H1 (cell line): ENCODE results near the gene STXBP5L. TPM values are rescaled to one million over a fixed set of nuclear protein-coding genes. Genes with fewer than 3 reads are reported as not detected.

Experiments used
- CTCF ChIA-PET: fragments of 300-600 bp; sonication (Branson Sonifier 250); formaldehyde crosslinking; loops from one replicate; lab custom pipeline; 2021; ENCODE audit not compliant: partially characterized antibody; lab: Charles Lee
- POLR2A ChIA-PET: fragments of 300-600 bp; sonication (Branson Sonifier 250); formaldehyde crosslinking; loops from one replicate; lab custom pipeline; 2021; ENCODE audit warnings: inconsistent platforms; ENCODE audit not compliant: partially characterized antibody; lab: Charles Lee
- DNase-seq, 2 experiments: peaks; one replicate each; pipeline versions ENCODE4 v3.0.0 to v3.0.0-alpha.2; 2010 to 2022; ENCODE audit warnings: low spot score in 2 of 2, low read depth in 1 of 2, mixed read lengths in 1 of 2
- FAIRE-seq: peaks from 2 replicates; lab custom pipeline; 2011; peaks lifted over from hg19 to GRCh38; lab: Jason Lieb, UNC
- H2AFZ ChIP-seq: 2 replicates; pipeline ENCODE4 v1.8.1; 2012; ENCODE audit warnings: low read length, inconsistent platforms
- H2AK5ac ChIP-seq: 2 replicates; pipeline ENCODE4 v1.6.1; 2013; ENCODE audit warnings: low read depth, low read length
- H2BK120ac ChIP-seq: replicated peaks from 2 replicates; pipeline ENCODE3; 2013; ENCODE audit warnings: low read depth, low read length, inconsistent platforms
- H2BK12ac ChIP-seq: 2 replicates; pipeline ENCODE4 v1.6.1; 2013; ENCODE audit warnings: low read depth, low read length
- H2BK15ac ChIP-seq: 2 replicates; pipeline ENCODE4 v1.6.1; 2013; ENCODE audit warnings: low read length
- H2BK20ac ChIP-seq: 2 replicates; pipeline ENCODE4 v1.6.1; 2013; ENCODE audit warnings: low read length
- H2BK5ac ChIP-seq: 2 replicates; pipeline ENCODE4 v1.6.1; 2013; ENCODE audit warnings: low read depth, low read length
- H3K14ac ChIP-seq: 2 replicates; pipeline ENCODE4 v1.6.1; 2013; ENCODE audit warnings: inconsistent platforms; ENCODE audit not compliant: insufficient read length
- H3K18ac ChIP-seq: 2 replicates; pipeline ENCODE4 v1.6.1; 2013; ENCODE audit warnings: low read length; ENCODE audit errors: extremely low read depth
- H3K23ac ChIP-seq: 2 replicates; pipeline ENCODE4 v1.6.1; 2013; ENCODE audit warnings: inconsistent platforms; ENCODE audit not compliant: insufficient read length
- H3K23me2 ChIP-seq: 2 replicates; pipeline ENCODE4 v1.6.1; 2013; ENCODE audit warnings: low read depth, low read length
- H3K27ac ChIP-seq: 2 replicates; pipeline ENCODE4 v1.6.1; 2011; ENCODE audit warnings: low read depth, low read length, inconsistent platforms
- H3K27me3 ChIP-seq, 4 experiments: replicated peaks in 1 of 4; 1 replicate in 1 of 4; 2 replicates in 3 of 4; pipeline versions ENCODE4 v1.6.1 to v1.8.1; 2011 to 2013; ENCODE audit warnings: low read length in 3 of 4, mild to moderate bottlenecking in 3 of 4, inconsistent platforms in 2 of 4, mixed read lengths in 2 of 4, moderate library complexity in 1 of 4; ENCODE audit not compliant: control insufficient read depth in 3 of 4, insufficient read depth in 3 of 4; ENCODE audit errors: extremely low read depth in 1 of 4
- H3K36me3 ChIP-seq, 4 experiments: 2 replicates each; pipeline versions ENCODE4 v1.6.1 to v1.8.1; 2011 to 2013; ENCODE audit warnings: mild to moderate bottlenecking in 4 of 4, low read length in 3 of 4, moderate library complexity in 2 of 4, control low read depth in 1 of 4, inconsistent platforms in 1 of 4; ENCODE audit not compliant: insufficient read depth in 4 of 4, control insufficient read depth in 2 of 4
- H3K4ac ChIP-seq: replicated peaks from 2 replicates; pipeline ENCODE3; 2013; ENCODE audit warnings: low read length, low read depth, mixed read lengths, inconsistent platforms; ENCODE audit not compliant: insufficient read length
- H3K4me1 ChIP-seq, 4 experiments: replicated peaks in 1 of 4; 1 replicate in 1 of 4; 2 replicates in 3 of 4; pipeline versions ENCODE4 v1.6.1 to v1.8.1; 2011 to 2013; ENCODE audit warnings: low read length in 3 of 4, inconsistent platforms in 2 of 4, mixed read lengths in 1 of 4; ENCODE audit not compliant: insufficient read depth in 4 of 4, control insufficient read depth in 3 of 4
- H3K4me2 ChIP-seq, 2 experiments: 2 replicates each; pipeline versions ENCODE4 v1.6.1 to v1.8.1; 2011 to 2013; ENCODE audit warnings: low read depth in 2 of 2, low read length in 2 of 2, control low read depth in 1 of 2, inconsistent platforms in 1 of 2, mild to moderate bottlenecking in 1 of 2; ENCODE audit not compliant: insufficient read depth in 1 of 2
- H3K4me3 ChIP-seq, 4 experiments: fragments of 200-600, 300-600 bp in 1 of 4; sonication (generic), shearing (Covaris generic), sonication (Bioruptor Twin) in 1 of 4; 2 replicates each; pipeline versions ENCODE4 v1.5.1 to v1.8.1; 2011 to 2016; ENCODE audit warnings: low read length in 4 of 4, low read depth in 3 of 4, control low read depth in 2 of 4, inconsistent platforms in 2 of 4, mild to moderate bottlenecking in 2 of 4, mixed read lengths in 1 of 4, moderate library complexity in 1 of 4; ENCODE audit not compliant: insufficient read depth in 2 of 4; ENCODE audit errors: extremely low read depth in 1 of 4
- H3K56ac ChIP-seq: replicated peaks from 2 replicates; pipeline ENCODE3; 2013; ENCODE audit warnings: low read depth, mild to moderate bottlenecking, mixed read lengths, low read length, inconsistent platforms; ENCODE audit not compliant: insufficient read length
- H3K79me1 ChIP-seq: 2 replicates; pipeline ENCODE4 v1.6.1; 2013; ENCODE audit warnings: low read depth, low read length, control low read depth
- H3K79me2 ChIP-seq, 2 experiments: 2 replicates each; pipeline versions ENCODE4 v1.6.1 to v1.8.1; 2012 to 2013; ENCODE audit warnings: low read length in 2 of 2, mild to moderate bottlenecking in 2 of 2, inconsistent platforms in 1 of 2; ENCODE audit not compliant: insufficient read depth in 2 of 2, control insufficient read depth in 1 of 2
- H3K9ac ChIP-seq, 4 experiments: replicated peaks in 1 of 4; 1 replicate in 1 of 4; 2 replicates in 3 of 4; pipeline versions ENCODE4 v1.6.1 to v1.8.1; 2011 to 2013; ENCODE audit warnings: low read depth in 3 of 4, low read length in 3 of 4, control low read depth in 2 of 4, mild to moderate bottlenecking in 2 of 4, moderate library complexity in 2 of 4, inconsistent platforms in 1 of 4; ENCODE audit errors: extremely low read depth in 1 of 4
- H3K9me3 ChIP-seq, 2 experiments: 2 replicates each; pipeline versions ENCODE4 v1.6.1 to v1.8.1; 2012 to 2013; ENCODE audit warnings: mild to moderate bottlenecking in 2 of 2, moderate library complexity in 2 of 2, control low read depth in 1 of 2, inconsistent platforms in 1 of 2, low read depth in 1 of 2, low read length in 1 of 2, mixed read lengths in 1 of 2; ENCODE audit not compliant: insufficient read depth in 2 of 2
- H4K20me1 ChIP-seq, 2 experiments: replicated peaks in 1 of 2; 2 replicates each; pipeline versions ENCODE3 to v1.8.1; 2011 to 2013; ENCODE audit warnings: inconsistent platforms in 2 of 2, low read length in 2 of 2, mild to moderate bottlenecking in 1 of 2; ENCODE audit not compliant: insufficient read depth in 2 of 2, control insufficient read depth in 1 of 2
- H4K5ac ChIP-seq: 2 replicates; pipeline ENCODE4 v1.6.1; 2013; ENCODE audit warnings: low read length, low read depth, mixed read lengths, inconsistent platforms; ENCODE audit not compliant: insufficient read length
- H4K8ac ChIP-seq: 2 replicates; pipeline ENCODE4 v1.8.0; 2013; ENCODE audit warnings: mild to moderate bottlenecking, moderate library complexity, low read length, inconsistent platforms; ENCODE audit not compliant: insufficient read depth; ENCODE audit errors: extremely low read depth
- H4K91ac ChIP-seq: replicated peaks from 2 replicates; pipeline ENCODE3; 2013; ENCODE audit warnings: low read length, mixed read lengths, inconsistent platforms; ENCODE audit not compliant: insufficient read length
- ATF2 ChIP-seq: IDR thresholded peaks from 2 replicates; pipeline ENCODE4 v1.6.1; 2012; ENCODE audit warnings: low read length, inconsistent platforms
- CTCF ChIP-seq, 3 experiments: IDR thresholded peaks; 1 replicate in 2 of 3; 2 replicates in 1 of 3; pipeline versions ENCODE4 v1.5.1 to v1.6.1; 2011; ENCODE audit warnings: low read length in 3 of 3, mild to moderate bottlenecking in 3 of 3, inconsistent platforms in 2 of 3, low read depth in 1 of 3, moderate library complexity in 1 of 3; ENCODE audit not compliant: insufficient read depth in 1 of 3; ENCODE audit errors: control extremely low read depth in 1 of 3
- HDAC2 ChIP-seq, 2 experiments: fragments of 300-600 bp in 1 of 2; sonication (generic) in 1 of 2; IDR thresholded peaks; 2 replicates each; pipeline ENCODE4 v1.6.1; 2011 to 2012; ENCODE audit warnings: low read depth in 2 of 2, low read length in 2 of 2, mild to moderate bottlenecking in 2 of 2, moderate library complexity in 2 of 2, borderline replicate concordance in 1 of 2, inconsistent platforms in 1 of 2
- KDM1A ChIP-seq: fragments of 200-600, 300-600 bp; sonication (generic); IDR thresholded peaks from 2 replicates; pipeline ENCODE4 v1.7.1; 2016; ENCODE audit warnings: mild to moderate bottlenecking, low read length, borderline replicate concordance
- RAD21 ChIP-seq, 2 experiments: IDR thresholded peaks in 1 of 2; conservative IDR thresholded peaks in 1 of 2; 2 replicates each; pipeline ENCODE4 v1.6.1; 2011; ENCODE audit warnings: low read depth in 2 of 2, low read length in 2 of 2, improper control_type of control experiment in 1 of 2, inconsistent platforms in 1 of 2, mild to moderate bottlenecking in 1 of 2, moderate library complexity in 1 of 2
- RNF2 ChIP-seq: fragments of 200-900, 300-1000 bp; sonication (generic); IDR thresholded peaks from 2 replicates; pipeline ENCODE4 v1.7.1; 2016; ENCODE audit warnings: borderline replicate concordance, low read depth, mild to moderate bottlenecking, antibody characterized with exemption, low read length; ENCODE audit not compliant: poor library complexity, severe bottlenecking; ENCODE audit errors: missing control alignments
- SIN3A ChIP-seq, 2 experiments: IDR thresholded peaks in 1 of 2; conservative IDR thresholded peaks in 1 of 2; 2 replicates each; pipeline ENCODE4 v1.6.1; 2011 to 2012; ENCODE audit warnings: low read length in 2 of 2, improper control_type of control experiment in 1 of 2, low read depth in 1 of 2, mild to moderate bottlenecking in 1 of 2
- WGBS, 2 experiments: shearing (Covaris generic) in 1 of 2; methylation state at CpG; one replicate each; pipeline versions ENCODE4 v1.1.6 to v1.1.7; 2013 to 2015; ENCODE audit warnings: low lambda C conversion rate in 2 of 2, mixed read lengths in 2 of 2, inconsistent platforms in 1 of 2, low coverage in 1 of 2, missing lambda C conversion rate in 1 of 2; ENCODE audit not compliant: insufficient replicate concordance in 2 of 2, insufficient coverage in 1 of 2, insufficient read length in 1 of 2; ENCODE audit errors: extremely low coverage in 1 of 2, missing lambda C conversion rate in 1 of 2; 5-methylcytosine and 5-hydroxymethylcytosine counted together
- polyA plus RNA-seq, 7 experiments: library from polyadenylated mRNA; depleted of rRNA in 3 of 7; stranded (reverse) in 5 of 7; unstranded in 2 of 7; fragments of >200 nt in 5 of 7; fragments of 200-250 nt in 2 of 7; gene quantifications; 1 replicate in 5 of 7; 2 replicates in 1 of 7; 4 replicates in 1 of 7; pipeline versions ENCODE4 v1.2.1 to v1.2.3, GENCODE V29; 2011 to 2013; ENCODE audit warnings: missing spikeins in 2 of 7, mixed read lengths in 2 of 7
- total RNA-seq: library from RNA; stranded (reverse); fragmentation: NEBNext Ultra II Directional; extraction: Animal tissue kit (Norgen Biotek cat#: 25700); gene quantifications from 2 replicates; pipeline ENCODE4 v1.2.1, GENCODE V29; 2021

Gene STXBP5L
- total and polyA plus RNA-seq, 2 of the 8 experiments (the other 6 are each of a cell fraction or from before 2014, with no cell fraction given) = 2.0 to 6.0 TPM

GRCh38 chr3:121443456-121443855 lies 535.5 kb downstream of the STXBP5L start:
- FAIRE-seq = no peak
- 91% methylated on average over 1 of the region's 1 CpG; no CpG with 5 or more reads in 1 of the 2 experiments for WGBS, 2 experiments
- Histone ChIP-seq H3K27me3 (no peaks in the 10 kb centered on the region), H3K27ac (no peak overlapping the region), H4K91ac (no peak overlapping the region), H3K4me3 (no peak overlapping the region), H2BK12ac (no peak overlapping the region), H3K36me3 (peaks cover 0 to 11% (median 4%) of the 10 kb centered on the region in 4 experiments; a peak in 5 of 8 replicates), H2BK15ac (no peak overlapping the region), H3K23me2 (no peaks in the 10 kb centered on the region), H3K9ac (no peak overlapping the region), H2BK120ac (no peak overlapping the region), H4K20me1 (no peaks in the 10 kb centered on the region), H3K18ac (no peak overlapping the region), H2AK5ac (no peak overlapping the region), H3K4ac (no peak overlapping the region), H3K79me1 (no peaks in the 10 kb centered on the region), H3K4me1 (no peaks in the 10 kb centered on the region), H3K56ac (no peak overlapping the region), H2BK20ac (no peak overlapping the region), H3K9me3 (no peaks in the 10 kb centered on the region), H2AFZ (no peak overlapping the region), H2BK5ac (no peak overlapping the region), H3K79me2 (no peaks in the 10 kb centered on the region), H3K4me2 (no peak overlapping the region), H4K5ac (no peak overlapping the region), H3K23ac (no peak overlapping the region), H4K8ac (no peak overlapping the region), H3K14ac (no peak overlapping the region)
- POLR2A ChIA-PET = no interaction called here
- CTCF ChIA-PET = interaction anchor here (0.9 kb wide), 1 partner anchor 78 kb away, joined by 3 read pairs; no protein-coding TSS in a partner anchor
- DNase-seq = no peak
- TF ChIP-seq HDAC2 (IDR thresholded peaks at IDR 0.05; ENCODE audit: borderline replicate concordance in 1 of 2, low read depth in 2 of 2, low read length in 2 of 2) = no peak
- TF ChIP-seq SIN3A (conservative IDR thresholded peaks at IDR 0.05 in 1 of 2, IDR thresholded peaks at IDR 0.05 in 1 of 2; ENCODE audit: low read depth in 1 of 2, low read length in 2 of 2) = no peak
- TF ChIP-seq CTCF (IDR thresholded peaks at IDR 0.05; ENCODE audit: control extremely low read depth in 1 of 3, insufficient read depth in 1 of 3, low read depth in 1 of 3, low read length in 3 of 3) = no peak
- TF ChIP-seq ATF2 = no peak
- no peak for TF ChIP-seq KDM1A
- no peak for TF ChIP-seq RNF2
- TF ChIP-seq RAD21 (IDR thresholded peaks at IDR 0.05 in 1 of 2, conservative IDR thresholded peaks at IDR 0.05 in 1 of 2; ENCODE audit: low read depth in 2 of 2, low read length in 2 of 2) = no peak
